ENCODE data around the gene SUPV3L1. TPM values are rescaled to one million over a fixed set of nuclear protein-coding genes. Genes with fewer than 3 reads are reported as not detected.

Gene SUPV3L1
- total and polyA plus RNA-seq, 9 of the 15 experiments (the other 6 are each of a cell fraction or from before 2014, with no cell fraction given): 45.2 to 156 (median 92.6) TPM

DNA sequence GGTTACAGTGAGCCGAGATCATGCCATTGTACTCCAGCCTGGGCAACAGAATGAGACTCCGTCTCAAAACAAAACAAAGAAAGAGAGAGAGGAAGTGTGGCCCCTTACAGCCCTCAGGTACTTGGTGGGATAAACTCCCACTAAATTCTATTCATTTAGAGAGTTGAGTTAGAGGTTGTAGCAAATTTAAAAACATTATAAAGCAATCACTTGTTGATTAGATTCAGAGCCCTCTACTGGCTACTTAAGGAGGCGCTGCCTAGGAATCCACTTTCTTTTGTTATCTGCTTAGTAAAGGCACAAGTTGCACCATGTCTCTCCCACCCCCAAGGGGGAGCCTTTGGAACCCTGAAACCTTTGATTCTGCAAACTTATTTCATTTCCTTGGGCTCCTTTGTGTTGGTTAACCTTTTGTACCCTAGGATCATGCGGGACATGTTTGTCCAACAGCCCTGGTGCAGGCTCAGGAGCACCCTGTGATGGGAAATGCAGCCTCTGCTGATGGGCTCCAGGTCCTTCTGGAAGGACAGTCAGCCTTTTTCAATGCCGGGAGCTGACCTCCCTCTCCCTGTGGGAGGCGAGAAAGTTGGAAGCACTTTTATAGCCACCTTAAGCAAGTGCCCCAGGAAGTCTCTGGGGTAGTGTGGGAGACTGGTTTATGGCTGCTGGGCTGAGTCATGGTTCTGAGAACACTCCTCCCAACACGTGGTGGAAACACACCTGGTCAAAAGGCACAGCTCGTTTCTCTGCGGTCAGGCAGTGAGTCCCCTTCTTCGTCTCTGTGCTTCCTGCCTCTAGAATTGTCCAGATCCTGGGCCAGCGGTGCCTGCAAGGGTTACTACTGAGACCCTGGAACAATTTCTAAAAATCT lies 42.4 kb downstream of the SUPV3L1 start (continued):
- peak; percentile 46; the same call in 1 of the 2 replicates for TF ChIP-seq TOE1 (IDR thresholded peaks at IDR 0.05; ENCODE audit: borderline replicate concordance)
- TF ChIP-seq TOE1 (CRISPR knock-in tag; IDR thresholded peaks at IDR 0.05; ENCODE audit: borderline replicate concordance, low read depth): no peak
- peak; percentile 93 for TF ChIP-seq FOSL1 (tag; conservative IDR thresholded peaks at IDR 0.05)
- peak; percentile 60; the same call in 1 of the 2 replicates for TF ChIP-seq MITF (IDR thresholded peaks at IDR 0.05)
- peak in 1 of 2 experiments; percentile 85; a peak in 1 of 4 replicates for TF ChIP-seq SIN3A (IDR thresholded peaks at IDR 0.05; ENCODE audit: borderline replicate concordance in 2 of 2, control insufficient read depth in 1 of 2, low read depth in 2 of 2, low read length in 2 of 2)
- TF ChIP-seq GATAD2A (IDR thresholded peaks at IDR 0.05): peak; percentile 66; the same call in 1 of the 2 replicates
- TF ChIP-seq PHB2 (IDR thresholded peaks at IDR 0.05; ENCODE audit: low read depth): no peak
- TF ChIP-seq RBBP5 (IDR thresholded peaks at IDR 0.05; ENCODE audit: borderline replicate concordance, insufficient read depth, low read length, poor library complexity, severe bottlenecking): peak; percentile 54
- TF ChIP-seq, protein P1, sequence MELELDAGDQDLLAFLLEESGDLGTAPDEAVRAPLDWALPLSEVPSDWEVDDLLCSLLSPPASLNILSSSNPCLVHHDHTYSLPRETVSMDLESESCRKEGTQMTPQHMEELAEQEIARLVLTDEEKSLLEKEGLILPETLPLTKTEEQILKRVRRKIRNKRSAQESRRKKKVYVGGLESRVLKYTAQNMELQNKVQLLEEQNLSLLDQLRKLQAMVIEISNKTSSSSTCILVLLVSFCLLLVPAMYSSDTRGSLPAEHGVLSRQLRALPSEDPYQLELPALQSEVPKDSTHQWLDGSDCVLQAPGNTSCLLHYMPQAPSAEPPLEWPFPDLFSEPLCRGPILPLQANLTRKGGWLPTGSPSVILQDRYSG (tag; conservative IDR thresholded peaks at IDR 0.05; ENCODE audit: low read depth): 0 out of 2 replicates have a peak, but pooled peaks have one; percentile 53
- 0 out of 2 replicates have a peak, but pooled peaks have one; percentile 56 for TF ChIP-seq MTF1 (CRISPR knock-in tag; IDR thresholded peaks at IDR 0.05; ENCODE audit: borderline replicate concordance)
- peak; percentile 20; the same call in 1 of the 2 replicates for TF ChIP-seq PKNOX1 (IDR thresholded peaks at IDR 0.05)
- TF ChIP-seq ZBTB17 (CRISPR knock-in tag; IDR thresholded peaks at IDR 0.05): peak; percentile 79
- TF ChIP-seq, protein P2, sequence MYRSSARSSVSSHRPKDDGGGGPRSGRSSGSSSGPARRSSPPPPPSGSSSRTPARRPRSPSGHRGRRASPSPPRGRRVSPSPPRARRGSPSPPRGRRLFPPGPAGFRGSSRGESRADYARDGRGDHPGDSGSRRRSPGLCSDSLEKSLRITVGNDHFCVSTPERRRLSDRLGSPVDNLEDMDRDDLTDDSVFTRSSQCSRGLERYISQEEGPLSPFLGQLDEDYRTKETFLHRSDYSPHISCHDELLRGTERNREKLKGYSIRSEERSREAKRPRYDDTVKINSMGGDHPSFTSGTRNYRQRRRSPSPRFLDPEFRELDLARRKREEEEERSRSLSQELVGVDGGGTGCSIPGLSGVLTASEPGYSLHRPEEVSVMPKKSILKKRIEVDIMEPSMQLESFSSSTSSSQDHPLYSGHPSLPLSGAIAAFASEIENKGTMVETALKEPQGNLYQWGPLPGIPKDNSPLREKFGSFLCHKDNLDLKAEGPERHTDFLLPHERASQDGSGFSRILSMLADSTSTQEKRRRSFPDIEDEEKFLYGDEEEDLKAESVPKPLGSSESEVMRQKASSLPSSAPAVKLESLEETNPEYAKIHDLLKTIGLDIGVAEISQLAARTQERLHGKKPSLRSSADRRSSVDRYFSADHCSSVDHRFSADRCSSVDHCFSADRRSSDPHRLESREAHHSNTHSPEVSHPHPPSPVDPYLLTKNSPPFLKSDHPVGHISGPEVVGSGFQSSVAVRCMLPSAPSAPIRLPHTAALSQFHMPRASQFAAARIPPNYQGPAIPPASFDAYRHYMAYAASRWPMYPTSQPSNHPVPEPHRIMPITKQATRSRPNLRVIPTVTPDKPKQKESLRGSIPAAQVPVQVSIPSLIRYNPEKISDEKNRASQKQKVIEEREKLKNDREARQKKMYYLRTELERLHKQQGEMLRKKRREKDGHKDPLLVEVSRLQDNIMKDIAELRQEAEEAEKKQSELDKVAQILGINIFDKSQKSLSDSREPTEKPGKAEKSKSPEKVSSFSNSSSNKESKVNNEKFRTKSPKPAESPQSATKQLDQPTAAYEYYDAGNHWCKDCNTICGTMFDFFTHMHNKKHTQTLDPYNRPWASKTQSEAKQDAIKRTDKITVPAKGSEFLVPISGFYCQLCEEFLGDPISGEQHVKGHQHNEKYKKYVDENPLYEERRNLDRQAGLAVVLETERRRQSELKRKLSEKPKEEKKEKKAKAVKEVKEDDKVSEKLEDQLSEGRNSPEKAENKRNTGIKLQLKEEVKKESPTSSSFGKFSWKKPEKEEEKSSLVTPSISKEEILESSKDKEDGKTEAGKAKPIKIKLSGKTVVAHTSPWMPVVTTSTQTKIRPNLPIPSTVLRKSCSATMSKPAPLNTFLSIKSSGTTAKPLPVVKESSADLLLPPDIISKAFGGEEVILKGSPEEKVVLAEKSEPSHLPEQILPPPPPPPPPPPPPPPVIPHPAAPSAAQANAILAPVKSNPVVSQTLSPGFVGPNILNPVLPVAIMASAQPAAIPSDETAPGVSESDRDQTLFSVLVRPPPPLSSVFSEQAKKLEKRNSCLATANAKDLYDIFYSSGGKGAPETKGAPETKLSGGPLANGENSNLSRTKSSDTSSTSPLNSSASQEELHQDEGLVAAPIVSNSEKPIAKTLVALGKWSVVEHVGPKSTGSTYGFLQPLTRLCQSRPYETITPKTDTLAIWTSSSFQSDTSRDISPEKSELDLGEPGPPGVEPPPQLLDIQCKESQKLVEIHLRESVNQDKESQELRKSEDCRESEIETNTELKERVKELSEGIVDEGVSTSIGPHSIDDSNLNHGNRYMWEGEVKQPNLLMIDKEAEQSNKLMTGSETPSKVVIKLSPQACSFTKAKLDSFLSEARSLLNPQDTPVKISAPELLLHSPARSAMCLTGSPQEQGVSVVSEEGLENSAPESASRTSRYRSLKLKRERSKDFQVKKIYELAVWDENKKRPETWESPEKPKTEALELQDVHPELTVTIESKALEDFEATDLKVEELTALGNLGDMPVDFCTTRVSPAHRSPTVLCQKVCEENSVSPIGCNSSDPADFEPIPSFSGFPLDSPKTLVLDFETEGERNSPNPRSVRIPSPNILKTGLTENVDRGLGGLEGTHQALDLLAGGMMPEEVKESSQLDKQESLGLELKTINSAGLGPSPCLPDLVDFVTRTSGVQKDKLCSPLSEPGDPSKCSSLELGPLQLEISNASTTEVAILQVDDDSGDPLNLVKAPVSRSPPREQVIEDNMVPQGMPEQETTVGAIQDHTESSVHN (IDR thresholded peaks at IDR 0.05; ENCODE audit: borderline replicate concordance in 1 of 2, low read depth in 1 of 2): peak in 1 of 2 experiments; percentile 74; a peak in 1 of 4 replicates

Measured in K562 (cell line).